ENCODE data around the gene PCGF2. TPM values are rescaled to one million over a fixed set of nuclear protein-coding genes. Genes with fewer than 3 reads are reported as not detected.
A peak's percentile ranks its signal among the peaks of the same experiment; 100 is the strongest.
"Not testable (repeated sequence)": the region's sequence is repeated elsewhere in the genome, so short reads cannot be mapped to it uniquely, and the experiment has no call there.

Gene PCGF2
- total and polyA plus RNA-seq, 7 experiments from 2014 or later, result 0.09 to 2.7 (median 0.34) TPM; not detected in 4

GRCh38 chr17:38790148-38790707 lies 42.1 kb upstream of the PCGF2 start:
- H3K4me3 Mint-ChIP-seq, ATAC-seq: not testable (repeated sequence)
- H3K36me3 Mint-ChIP-seq, result peaks cover 0 to 24% (median 7%) of the 10 kb centered on the region in 5 donors

GRCh38 chr17:38789185-38789584 lies 41.0 kb upstream of the PCGF2 start:
- Histone ChIP-seq H3K27ac (ENCODE audit: low read depth, low read length) (no peak overlapping the region), H3K27me3 (ENCODE audit: control insufficient read depth in 2 of 2, insufficient read depth in 2 of 2, low read length in 2 of 2) (no peaks in the 10 kb centered on the region), H3K4me3 (ENCODE audit: low read length) (no peak overlapping the region), H3K4me1 (ENCODE audit: control insufficient read depth in 2 of 2, insufficient read depth in 2 of 2, low read length in 2 of 2) (no peaks in the 10 kb centered on the region), H3K9me3 (ENCODE audit: control insufficient read depth in 2 of 3, low read length in 3 of 3) (no peaks in the 10 kb centered on the region), H3K36me3 (ENCODE audit: control insufficient read depth in 2 of 3, insufficient read depth in 3 of 3, low read length in 3 of 3) (peaks cover 15 to 36% (median 20%) of the 10 kb centered on the region in 3 experiments)
- intact Hi-C loops (cut with micrococcal nuclease), result no loop called here
- CTCF ChIA-PET, result no interaction called here
- Mint-ChIP-seq H3K4me3 (no peak overlapping the region), H3K27me3 (no peaks in the 10 kb centered on the region), H3K4me1 (peaks cover 6 to 32% (median 23%) of the 10 kb centered on the region in 7 donors), H3K9me3 (no peaks in the 10 kb centered on the region), H3K36me3 (peaks cover 0 to 31% (median 11%) of the 10 kb centered on the region in 5 donors), H3K27ac (peak overlapping the region in 2 of 9 donors; percentile 42 to 48)
- no peak for DNase-seq
- POLR2A ChIA-PET, result interaction anchor here (0.9 kb wide), 1 partner anchor 65 kb away, joined by 4 read pairs; no protein-coding TSS in a partner anchor
- no peak for ATAC-seq

More at GRCh38 chr17:38790148-38790707, 42.1 kb upstream of the PCGF2 start:
- H3K27me3 ChIP-seq (ENCODE audit: control insufficient read depth in 2 of 2, insufficient read depth in 2 of 2, low read length in 2 of 2); H3K4me3 ChIP-seq (ENCODE audit: low read length); H3K27me3 Mint-ChIP-seq; H3K4me1 ChIP-seq (ENCODE audit: control insufficient read depth in 2 of 2, insufficient read depth in 2 of 2, low read length in 2 of 2); H3K27ac ChIP-seq (ENCODE audit: low read depth, low read length); H3K9me3 Mint-ChIP-seq; POLR2A ChIA-PET; intact Hi-C loops (cut with micrococcal nuclease); H3K9me3 ChIP-seq (ENCODE audit: control insufficient read depth in 2 of 3, low read length in 3 of 3); DNase-seq: not testable (repeated sequence)
- CTCF ChIA-PET, result interaction anchor here (0.6 kb wide), 1 partner anchor 34 kb away, joined by 3 read pairs; no protein-coding TSS in a partner anchor
- peak overlapping the region in 1 of 9 donors; percentile 26 for H3K27ac Mint-ChIP-seq
- peaks cover 12 to 40% (median 32%) of the 10 kb centered on the region in 7 donors for H3K4me1 Mint-ChIP-seq
- H3K36me3 ChIP-seq (ENCODE audit: control insufficient read depth in 2 of 3, insufficient read depth in 3 of 3, low read length in 3 of 3), result peaks cover 13 to 26% (median 16%) of the 10 kb centered on the region in 3 experiments

GRCh38 chr17:38787999-38788398 lies 39.9 kb upstream of the PCGF2 start:
- H3K36me3 Mint-ChIP-seq, result peaks cover 0 to 34% (median 11%) of the 10 kb centered on the region in 5 donors
- ATAC-seq, result not testable (repeated sequence)

GRCh38 chr17:38786372-38786771 lies 38.2 kb upstream of the PCGF2 start:
- CTCF ChIA-PET, result interaction anchor here (0.5 kb wide), 1 partner anchor 1751 kb away, joined by 4 read pairs; no protein-coding TSS in a partner anchor
- H3K4me3 ChIP-seq (ENCODE audit: low read length), result no peak overlapping the region
- H3K27ac ChIP-seq (ENCODE audit: low read depth, low read length), result no peak overlapping the region

More at GRCh38 chr17:38787999-38788398, 39.9 kb upstream of the PCGF2 start:
- intact Hi-C loops (cut with micrococcal nuclease); H3K27me3 ChIP-seq (ENCODE audit: control insufficient read depth in 2 of 2, insufficient read depth in 2 of 2, low read length in 2 of 2); H3K27ac Mint-ChIP-seq; H3K4me3 ChIP-seq (ENCODE audit: low read length); H3K27ac ChIP-seq (ENCODE audit: low read depth, low read length); H3K4me3 Mint-ChIP-seq; H3K27me3 Mint-ChIP-seq; DNase-seq; H3K9me3 ChIP-seq (ENCODE audit: control insufficient read depth in 2 of 3, low read length in 3 of 3); H3K9me3 Mint-ChIP-seq; H3K4me1 ChIP-seq (ENCODE audit: control insufficient read depth in 2 of 2, insufficient read depth in 2 of 2, low read length in 2 of 2): not testable (repeated sequence)
- H3K4me1 Mint-ChIP-seq, result peaks cover 6 to 27% (median 17%) of the 10 kb centered on the region in 7 donors
- POLR2A ChIA-PET, result interaction anchor here (0.7 kb wide), 1 partner anchor 129 kb away, joined by 4 read pairs; no protein-coding TSS in a partner anchor
- peaks cover 19 to 48% (median 25%) of the 10 kb centered on the region in 3 experiments for H3K36me3 ChIP-seq (ENCODE audit: control insufficient read depth in 2 of 3, insufficient read depth in 3 of 3, low read length in 3 of 3)
- CTCF ChIA-PET, result interaction anchor here (0.5 kb wide), 1 partner anchor 65 kb away, joined by 5 read pairs; no protein-coding TSS in a partner anchor

GRCh38 chr17:38783227-38783626 lies 35.1 kb upstream of the PCGF2 start:
- no peaks in the 10 kb centered on the region for H3K9me3 ChIP-seq (ENCODE audit: control insufficient read depth in 2 of 3, low read length in 3 of 3)
- Mint-ChIP-seq H3K27ac (peak overlapping the region in 1 of 9 donors; percentile 74), H3K27me3 (no peaks in the 10 kb centered on the region), H3K9me3 (no peaks in the 10 kb centered on the region), H3K36me3 (peaks cover 5 to 53% (median 16%) of the 10 kb centered on the region in 5 donors), H3K4me3 (no peak overlapping the region), H3K4me1 (peaks cover 0 to 5% (median 4%) of the 10 kb centered on the region in 7 donors)
- CTCF ChIA-PET, result no interaction called here
- H3K36me3 ChIP-seq (ENCODE audit: control insufficient read depth in 2 of 3, insufficient read depth in 3 of 3, low read length in 3 of 3), result peaks cover 25 to 88% (median 55%) of the 10 kb centered on the region in 3 experiments
- POLR2A ChIA-PET, result interaction anchor here (0.7 kb wide), 1 partner anchor 413 kb away, joined by 4 read pairs; no protein-coding TSS in a partner anchor
- no peak overlapping the region for H3K27ac ChIP-seq (ENCODE audit: low read depth, low read length)
- no peaks in the 10 kb centered on the region for H3K27me3 ChIP-seq (ENCODE audit: control insufficient read depth in 2 of 2, insufficient read depth in 2 of 2, low read length in 2 of 2)
- ATAC-seq (no peak), DNase-seq (no peak)
- intact Hi-C loops (cut with micrococcal nuclease), result no loop called here
- H3K4me1 ChIP-seq (ENCODE audit: control insufficient read depth in 2 of 2, insufficient read depth in 2 of 2, low read length in 2 of 2), result no peaks in the 10 kb centered on the region
- no peak overlapping the region for H3K4me3 ChIP-seq (ENCODE audit: low read length)

More at GRCh38 chr17:38786372-38786771, 38.2 kb upstream of the PCGF2 start:
- no peaks in the 10 kb centered on the region for H3K4me1 ChIP-seq (ENCODE audit: control insufficient read depth in 2 of 2, insufficient read depth in 2 of 2, low read length in 2 of 2)
- Mint-ChIP-seq H3K27ac (no peak overlapping the region), H3K4me1 (peaks cover 5 to 20% (median 9%) of the 10 kb centered on the region in 7 donors), H3K9me3 (no peaks in the 10 kb centered on the region), H3K36me3 (peaks cover 0 to 34% (median 11%) of the 10 kb centered on the region in 5 donors), H3K27me3 (no peaks in the 10 kb centered on the region), H3K4me3 (no peak overlapping the region)
- no peaks in the 10 kb centered on the region for H3K27me3 ChIP-seq (ENCODE audit: control insufficient read depth in 2 of 2, insufficient read depth in 2 of 2, low read length in 2 of 2)
- ATAC-seq (no peak), DNase-seq (no peak)
- intact Hi-C loops (cut with micrococcal nuclease), result no loop called here
- H3K9me3 ChIP-seq (ENCODE audit: control insufficient read depth in 2 of 3, low read length in 3 of 3), result no peaks in the 10 kb centered on the region
- POLR2A ChIA-PET, result interaction anchor here (0.8 kb wide), 1 partner anchor 19 kb away, joined by 3 read pairs; no protein-coding TSS in a partner anchor
- peaks cover 25 to 57% (median 36%) of the 10 kb centered on the region in 3 experiments for H3K36me3 ChIP-seq (ENCODE audit: control insufficient read depth in 2 of 3, insufficient read depth in 3 of 3, low read length in 3 of 3)

- Histone ChIP-seq H3K4me1 (ENCODE audit: control insufficient read depth in 2 of 2, insufficient read depth in 2 of 2, low read length in 2 of 2) (no peaks in the 10 kb centered on the region), H3K27ac (ENCODE audit: low read depth, low read length) (no peak overlapping the region), H3K9me3 (ENCODE audit: control insufficient read depth in 2 of 3, low read length in 3 of 3) (no peaks in the 10 kb centered on the region), H3K27me3 (ENCODE audit: control insufficient read depth in 2 of 2, insufficient read depth in 2 of 2, low read length in 2 of 2) (no peaks in the 10 kb centered on the region), H3K4me3 (ENCODE audit: low read length) (no peak overlapping the region), H3K36me3 (ENCODE audit: control insufficient read depth in 2 of 3, insufficient read depth in 3 of 3, low read length in 3 of 3) (peaks cover 20 to 88% (median 44%) of the 10 kb centered on the region in 3 experiments)
- H3K4me1 Mint-ChIP-seq, result peaks cover 0 to 5% (median 0%) of the 10 kb centered on the region in 7 donors
- H3K36me3 Mint-ChIP-seq, result peaks cover 6 to 46% (median 18%) of the 10 kb centered on the region in 5 donors
- no peak for DNase-seq
- H3K9me3 Mint-ChIP-seq, result no peaks in the 10 kb centered on the region
- ATAC-seq, result no peak
- ChIA-PET POLR2A (no interaction called here), CTCF (no interaction called here)
- H3K27ac Mint-ChIP-seq, result no peak overlapping the region
- intact Hi-C loops (cut with micrococcal nuclease), result no loop called here
- H3K4me3 Mint-ChIP-seq, result no peak overlapping the region
- no peaks in the 10 kb centered on the region for H3K27me3 Mint-ChIP-seq
Measured at GRCh38 chr17:38779965-38780752, 32.0 kb upstream of the PCGF2 start.
